K562 (cell line): ENCODE data around the gene TP63. TPM values are rescaled to one million over a fixed set of nuclear protein-coding genes. Genes with fewer than 3 reads are reported as not detected.

Experiments
- CHAMP1 ChIP-seq: fragments of 450-650 bp; IDR thresholded peaks from 2 replicates; pipeline ENCODE4 v1.6.1; 2016; ENCODE audit warnings: mild to moderate bottlenecking
- DPF2 ChIP-seq: fragments of 450-650 bp; IDR thresholded peaks from 2 replicates; pipeline ENCODE4 v1.6.1; 2016
- NRF1 ChIP-seq, 2 experiments: fragments of 450-650 bp; IDR thresholded peaks in 1 of 2; conservative IDR thresholded peaks in 1 of 2; 2 replicates each; pipeline ENCODE4 v1.6.1; 2014; ENCODE audit warnings: mild to moderate bottlenecking in 2 of 2
- RREB1 ChIP-seq: fragments of 250-450 bp; sonication (Bioruptor Pico); IDR thresholded peaks from 2 replicates; pipeline ENCODE4 v1.4.0; 2020
- ZNF511 ChIP-seq: sonication (generic); formaldehyde crosslinking; IDR thresholded peaks from 2 replicates; pipeline ENCODE4 v1.8.0; 2022; ENCODE audit warnings: mild to moderate bottlenecking, missing genetic modification reagents
- ZNF830 ChIP-seq: fragments of 250-450 bp; sonication (Bioruptor Pico); IDR thresholded peaks from 2 replicates; pipeline ENCODE4 v1.5.0; 2021; ENCODE audit warnings: mild to moderate bottlenecking
- polyA plus RNA-seq, 8 experiments: library from polyadenylated mRNA; depleted of rRNA in 4 of 8; stranded (reverse) in 5 of 8; unstranded in 3 of 8; fragments of >200 nt; fragmentation: Nextera tagmentation in 2 of 8; fragmentation: Illumina TruSeq in 1 of 8; extraction: Ambion mirVana in 2 of 8; extraction: Trizol in 1 of 8; gene quantifications; 2 replicates each; pipeline versions ENCODE4 v1.2.1 to v1.2.3, GENCODE V29; 2011 to 2014; ENCODE audit warnings: inconsistent platforms in 1 of 8, missing spikeins in 1 of 8
- total RNA-seq, 7 experiments: library from RNA; depleted of rRNA in 6 of 7; stranded (reverse); fragments of >200 nt in 6 of 7; fragmentation: Illumina TruSeq in 2 of 7; extraction: Trizol in 2 of 7; gene quantifications; 2 replicates each; pipeline versions ENCODE4 v1.2.1 to v1.2.3, GENCODE V29; 2011 to 2021; ENCODE audit warnings: low replicate concordance in 1 of 7

Gene TP63
- total and polyA plus RNA-seq, 9 of the 15 experiments (the other 6 are each of a cell fraction or from before 2014, with no cell fraction given): 0.32 to 1.4 (median 0.50) TPM

GRCh38 chr3:189698811-189699210 is 67.6 kb downstream of the TP63 start (continued):
- TF ChIP-seq RREB1 (CRISPR knock-in tag) (no peak), NRF1 (conservative IDR thresholded peaks at IDR 0.05 in 1 of 2, IDR thresholded peaks at IDR 0.05 in 1 of 2) (no peak), DPF2 (no peak), ZNF830 (CRISPR knock-in tag) (no peak), CHAMP1 (no peak), ZNF511 (CRISPR knock-in tag) (no peak)
